ENCODE results near the gene MYOZ3. TPM values are rescaled to one million over a fixed set of nuclear protein-coding genes. Genes with fewer than 3 reads are reported as not detected.

The MYOZ3 gene
- polyA plus RNA-seq, 1 of the 3 experiments (the other 2 are of a cell fraction) = 0.26 TPM

DNA sequence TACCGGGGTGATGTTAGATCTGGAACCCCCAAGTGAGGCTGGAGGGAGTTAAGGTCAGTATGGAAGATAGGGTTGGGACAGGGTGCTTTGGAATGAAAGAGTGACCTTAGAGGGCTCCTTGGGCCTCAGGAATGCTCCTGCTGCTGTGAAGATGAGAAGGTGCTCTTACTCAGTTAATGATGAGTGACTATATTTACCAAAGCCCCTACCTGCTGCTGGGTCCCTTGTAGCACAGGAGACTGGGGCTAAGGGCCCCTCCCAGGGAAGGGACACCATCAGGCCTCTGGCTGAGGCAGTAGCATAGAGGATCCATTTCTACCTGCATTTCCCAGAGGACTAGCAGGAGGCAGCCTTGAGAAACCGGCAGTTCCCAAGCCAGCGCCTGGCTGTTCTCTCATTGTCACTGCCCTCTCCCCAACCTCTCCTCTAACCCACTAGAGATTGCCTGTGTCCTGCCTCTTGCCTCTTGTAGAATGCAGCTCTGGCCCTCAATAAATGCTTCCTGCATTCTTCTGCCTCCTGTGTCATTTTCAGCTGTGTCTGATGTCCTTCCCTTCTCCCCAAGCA, 2.3 kb upstream of the MYOZ3 start:
- Histone ChIP-seq H3K79me2 (ENCODE audit: insufficient read depth) (no peaks in the 10 kb centered on the region), H3K4me1 (ENCODE audit: control insufficient read depth in 1 of 2, insufficient read depth in 2 of 2, low read depth in 1 of 2, low read length in 1 of 2) (peaks cover 0 to 33% of the 10 kb centered on the region in 2 experiments; a peak in 1 of 4 replicates), H4K20me1 (ENCODE audit: insufficient read depth) (no peaks in the 10 kb centered on the region), H3F3A (replicated peaks; ENCODE audit: insufficient read depth) (no peaks in the 10 kb centered on the region), H3K4me2 (no peak overlapping the region), H3K27ac (ENCODE audit: low read depth in 2 of 2, low read length in 1 of 2) (peak overlapping the region in 1 of 2 experiments; percentile 14; a peak in 1 of 4 replicates), H2AFZ (ENCODE audit: low read depth) (no peak overlapping the region), H3K36me3 (replicated peaks in 1 of 2; ENCODE audit: control insufficient read depth in 1 of 2, insufficient read depth in 2 of 2, low read length in 1 of 2) (peaks cover 0 to 3% of the 10 kb centered on the region in 2 experiments), H3K9me2 (no peaks in the 10 kb centered on the region), H3K9ac (no peak overlapping the region), H3K27me3 (ENCODE audit: insufficient read depth) (no peaks in the 10 kb centered on the region), H3K4me3 (ENCODE audit: low read depth in 2 of 2, low read length in 1 of 2) (no peak overlapping the region), H3K9me3 (no peaks in the 10 kb centered on the region)
- POLR2A ChIA-PET = no interaction called here
- TF ChIP-seq NRF1 (IDR thresholded peaks at IDR 0.05; ENCODE audit: low read depth, low read length) (no peak), POLR2AphosphoS5 (IDR thresholded peaks at IDR 0.05; ENCODE audit: low read depth, low read length) (no peak), NFIC (IDR thresholded peaks at IDR 0.05; ENCODE audit: borderline replicate concordance) (no peak), TCF12 (IDR thresholded peaks at IDR 0.05) (no peak), TAF1 (IDR thresholded peaks at IDR 0.05; ENCODE audit: borderline replicate concordance, low read depth, low read length) (no peak), FOXM1 (IDR thresholded peaks at IDR 0.05; ENCODE audit: low read depth) (no peak), GATA2 (CRISPR knock-in tag; IDR thresholded peaks at IDR 0.05) (no peak), RCOR1 (IDR thresholded peaks at IDR 0.05; ENCODE audit: low read length) (no peak)
- TF ChIP-seq, protein P1, sequence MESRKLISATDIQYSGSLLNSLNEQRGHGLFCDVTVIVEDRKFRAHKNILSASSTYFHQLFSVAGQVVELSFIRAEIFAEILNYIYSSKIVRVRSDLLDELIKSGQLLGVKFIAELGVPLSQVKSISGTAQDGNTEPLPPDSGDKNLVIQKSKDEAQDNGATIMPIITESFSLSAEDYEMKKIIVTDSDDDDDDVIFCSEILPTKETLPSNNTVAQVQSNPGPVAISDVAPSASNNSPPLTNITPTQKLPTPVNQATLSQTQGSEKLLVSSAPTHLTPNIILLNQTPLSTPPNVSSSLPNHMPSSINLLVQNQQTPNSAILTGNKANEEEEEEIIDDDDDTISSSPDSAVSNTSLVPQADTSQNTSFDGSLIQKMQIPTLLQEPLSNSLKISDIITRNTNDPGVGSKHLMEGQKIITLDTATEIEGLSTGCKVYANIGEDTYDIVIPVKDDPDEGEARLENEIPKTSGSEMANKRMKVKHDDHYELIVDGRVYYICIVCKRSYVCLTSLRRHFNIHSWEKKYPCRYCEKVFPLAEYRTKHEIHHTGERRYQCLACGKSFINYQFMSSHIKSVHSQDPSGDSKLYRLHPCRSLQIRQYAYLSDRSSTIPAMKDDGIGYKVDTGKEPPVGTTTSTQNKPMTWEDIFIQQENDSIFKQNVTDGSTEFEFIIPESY (IDR thresholded peaks at IDR 0.05; ENCODE audit: borderline replicate concordance, low read depth) = no peak
- TF ChIP-seq, protein P2, sequence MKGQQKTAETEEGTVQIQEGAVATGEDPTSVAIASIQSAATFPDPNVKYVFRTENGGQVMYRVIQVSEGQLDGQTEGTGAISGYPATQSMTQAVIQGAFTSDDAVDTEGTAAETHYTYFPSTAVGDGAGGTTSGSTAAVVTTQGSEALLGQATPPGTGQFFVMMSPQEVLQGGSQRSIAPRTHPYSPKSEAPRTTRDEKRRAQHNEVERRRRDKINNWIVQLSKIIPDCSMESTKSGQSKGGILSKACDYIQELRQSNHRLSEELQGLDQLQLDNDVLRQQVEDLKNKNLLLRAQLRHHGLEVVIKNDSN (IDR thresholded peaks at IDR 0.05; ENCODE audit: borderline replicate concordance, low read depth) = no peak
- TF ChIP-seq, protein P3, sequence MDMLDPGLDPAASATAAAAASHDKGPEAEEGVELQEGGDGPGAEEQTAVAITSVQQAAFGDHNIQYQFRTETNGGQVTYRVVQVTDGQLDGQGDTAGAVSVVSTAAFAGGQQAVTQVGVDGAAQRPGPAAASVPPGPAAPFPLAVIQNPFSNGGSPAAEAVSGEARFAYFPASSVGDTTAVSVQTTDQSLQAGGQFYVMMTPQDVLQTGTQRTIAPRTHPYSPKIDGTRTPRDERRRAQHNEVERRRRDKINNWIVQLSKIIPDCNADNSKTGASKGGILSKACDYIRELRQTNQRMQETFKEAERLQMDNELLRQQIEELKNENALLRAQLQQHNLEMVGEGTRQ (IDR thresholded peaks at IDR 0.05; ENCODE audit: borderline replicate concordance, low read depth, low read length) = no peak
- TF ChIP-seq, protein P4, sequence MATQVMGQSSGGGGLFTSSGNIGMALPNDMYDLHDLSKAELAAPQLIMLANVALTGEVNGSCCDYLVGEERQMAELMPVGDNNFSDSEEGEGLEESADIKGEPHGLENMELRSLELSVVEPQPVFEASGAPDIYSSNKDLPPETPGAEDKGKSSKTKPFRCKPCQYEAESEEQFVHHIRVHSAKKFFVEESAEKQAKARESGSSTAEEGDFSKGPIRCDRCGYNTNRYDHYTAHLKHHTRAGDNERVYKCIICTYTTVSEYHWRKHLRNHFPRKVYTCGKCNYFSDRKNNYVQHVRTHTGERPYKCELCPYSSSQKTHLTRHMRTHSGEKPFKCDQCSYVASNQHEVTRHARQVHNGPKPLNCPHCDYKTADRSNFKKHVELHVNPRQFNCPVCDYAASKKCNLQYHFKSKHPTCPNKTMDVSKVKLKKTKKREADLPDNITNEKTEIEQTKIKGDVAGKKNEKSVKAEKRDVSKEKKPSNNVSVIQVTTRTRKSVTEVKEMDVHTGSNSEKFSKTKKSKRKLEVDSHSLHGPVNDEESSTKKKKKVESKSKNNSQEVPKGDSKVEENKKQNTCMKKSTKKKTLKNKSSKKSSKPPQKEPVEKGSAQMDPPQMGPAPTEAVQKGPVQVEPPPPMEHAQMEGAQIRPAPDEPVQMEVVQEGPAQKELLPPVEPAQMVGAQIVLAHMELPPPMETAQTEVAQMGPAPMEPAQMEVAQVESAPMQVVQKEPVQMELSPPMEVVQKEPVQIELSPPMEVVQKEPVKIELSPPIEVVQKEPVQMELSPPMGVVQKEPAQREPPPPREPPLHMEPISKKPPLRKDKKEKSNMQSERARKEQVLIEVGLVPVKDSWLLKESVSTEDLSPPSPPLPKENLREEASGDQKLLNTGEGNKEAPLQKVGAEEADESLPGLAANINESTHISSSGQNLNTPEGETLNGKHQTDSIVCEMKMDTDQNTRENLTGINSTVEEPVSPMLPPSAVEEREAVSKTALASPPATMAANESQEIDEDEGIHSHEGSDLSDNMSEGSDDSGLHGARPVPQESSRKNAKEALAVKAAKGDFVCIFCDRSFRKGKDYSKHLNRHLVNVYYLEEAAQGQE (IDR thresholded peaks at IDR 0.05; ENCODE audit: low read depth, low read length) = no peak
- DNase-seq = no peak
- 68% methylated on average over 3 of the region's 3 CpGs for WGBS (ENCODE audit: low lambda C conversion rate)
- CTCF ChIA-PET = interaction anchor here (0.8 to 12.2 kb wide), 5 partner anchors 13 to 121 kb away, joined by 3 to 160 read pairs (median 6); no protein-coding TSS in a partner anchor
